ENCODE data around the gene CYP17A1. TPM values are rescaled to one million over a fixed set of nuclear protein-coding genes. Genes with fewer than 3 reads are reported as not detected.

The CYP17A1 gene
- total RNA-seq, 1 donor from 2014 or later = not detected

DNA sequence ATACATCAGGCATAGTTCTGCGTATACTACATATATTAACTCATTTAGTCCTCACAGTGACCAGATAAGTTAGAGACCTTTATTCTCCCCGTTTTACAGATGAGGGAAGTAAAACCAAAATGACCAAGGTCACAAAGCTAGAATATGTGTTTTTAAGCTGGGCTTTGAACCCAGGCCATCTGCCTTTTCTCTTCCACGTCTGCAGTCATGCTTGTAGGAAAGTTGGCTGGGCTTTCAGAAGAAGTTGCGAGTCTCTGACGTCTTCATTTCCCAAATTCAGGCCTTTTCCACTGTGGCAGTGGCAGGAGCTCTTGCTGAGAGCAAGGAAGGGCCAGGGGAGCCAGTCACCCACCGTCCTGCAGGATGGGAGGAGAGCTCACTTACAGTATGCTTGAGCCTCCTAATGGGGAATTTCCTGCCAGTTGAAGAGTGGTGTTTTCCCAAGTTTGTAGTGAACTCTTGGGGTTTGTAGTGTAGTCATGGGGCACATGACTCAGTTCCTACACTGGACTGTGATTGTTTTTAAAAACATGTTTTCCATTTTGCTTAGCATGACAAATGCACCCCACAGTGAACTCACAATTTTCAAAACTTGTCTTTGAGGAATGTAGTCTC lies 34.2 kb downstream of the CYP17A1 start:
- TF ChIP-seq, protein P1, sequence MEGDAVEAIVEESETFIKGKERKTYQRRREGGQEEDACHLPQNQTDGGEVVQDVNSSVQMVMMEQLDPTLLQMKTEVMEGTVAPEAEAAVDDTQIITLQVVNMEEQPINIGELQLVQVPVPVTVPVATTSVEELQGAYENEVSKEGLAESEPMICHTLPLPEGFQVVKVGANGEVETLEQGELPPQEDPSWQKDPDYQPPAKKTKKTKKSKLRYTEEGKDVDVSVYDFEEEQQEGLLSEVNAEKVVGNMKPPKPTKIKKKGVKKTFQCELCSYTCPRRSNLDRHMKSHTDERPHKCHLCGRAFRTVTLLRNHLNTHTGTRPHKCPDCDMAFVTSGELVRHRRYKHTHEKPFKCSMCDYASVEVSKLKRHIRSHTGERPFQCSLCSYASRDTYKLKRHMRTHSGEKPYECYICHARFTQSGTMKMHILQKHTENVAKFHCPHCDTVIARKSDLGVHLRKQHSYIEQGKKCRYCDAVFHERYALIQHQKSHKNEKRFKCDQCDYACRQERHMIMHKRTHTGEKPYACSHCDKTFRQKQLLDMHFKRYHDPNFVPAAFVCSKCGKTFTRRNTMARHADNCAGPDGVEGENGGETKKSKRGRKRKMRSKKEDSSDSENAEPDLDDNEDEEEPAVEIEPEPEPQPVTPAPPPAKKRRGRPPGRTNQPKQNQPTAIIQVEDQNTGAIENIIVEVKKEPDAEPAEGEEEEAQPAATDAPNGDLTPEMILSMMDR (IDR thresholded peaks at IDR 0.05; ENCODE audit: partially characterized antibody, unreplicated experiment) = no peak
- Mint-ChIP-seq H3K4me1 (ENCODE audit: low read depth, unreplicated experiment) (peaks cover 6% of the 10 kb centered on the region), H3K4me3 (ENCODE audit: unreplicated experiment) (no peak overlapping the region), H3K36me3 (ENCODE audit: unreplicated experiment) (peaks cover 5% of the 10 kb centered on the region), H3K27me3 (ENCODE audit: unreplicated experiment) (peaks cover 2% of the 10 kb centered on the region), H3K9me3 (ENCODE audit: unreplicated experiment) (no peaks in the 10 kb centered on the region), H3K27ac (ENCODE audit: unreplicated experiment) (no peak overlapping the region)
- no peak for DNase-seq

DNA sequence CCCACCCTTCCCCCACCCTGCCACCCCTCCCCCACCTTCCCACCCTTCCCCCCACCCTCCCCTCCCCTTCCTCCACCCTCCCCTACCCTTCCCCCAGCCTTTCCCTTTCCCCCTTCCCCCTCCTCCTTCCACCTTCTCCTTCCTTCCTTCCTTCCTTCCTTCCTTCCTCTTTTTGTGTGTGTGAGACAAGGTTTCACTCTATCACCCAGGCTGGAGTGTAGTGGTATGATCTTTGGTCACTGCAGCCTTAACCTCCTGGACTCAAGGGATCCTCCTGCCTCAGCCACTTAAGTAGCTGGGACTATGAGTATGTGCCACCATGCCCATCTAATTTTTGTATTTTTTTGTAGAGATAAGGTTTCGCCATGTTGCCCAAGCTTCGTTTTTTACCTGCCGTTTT lies 35.2 kb downstream of the CYP17A1 start:
- Mint-ChIP-seq H3K27ac (ENCODE audit: unreplicated experiment) (no peak overlapping the region), H3K4me1 (ENCODE audit: low read depth, unreplicated experiment) (peaks cover 6% of the 10 kb centered on the region), H3K4me3 (ENCODE audit: unreplicated experiment) (no peak overlapping the region)

DNA sequence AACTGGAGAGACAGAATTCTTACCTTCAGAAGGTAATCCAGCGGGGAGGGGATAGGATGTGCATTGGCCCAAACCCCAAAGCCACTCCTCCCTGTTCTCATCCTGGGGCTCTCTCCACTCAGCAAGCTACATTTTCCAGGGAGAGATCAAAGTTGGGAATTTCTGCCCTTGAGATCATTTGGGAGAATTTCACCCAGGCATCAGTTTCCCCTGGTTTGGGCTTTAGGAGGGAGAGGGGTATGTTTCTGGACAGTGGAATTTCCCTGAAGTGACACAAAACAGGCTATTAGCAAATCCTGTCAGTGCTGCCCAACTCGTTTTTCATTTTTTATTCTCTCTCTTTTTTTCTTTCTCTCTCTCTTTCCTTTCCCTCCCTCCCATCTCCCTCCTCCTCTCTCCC lies 35.7 kb downstream of the CYP17A1 start:
- no peak for DNase-seq
- peaks cover 2% of the 10 kb centered on the region for H3K27me3 Mint-ChIP-seq (ENCODE audit: unreplicated experiment)
- H3K4me1 Mint-ChIP-seq (ENCODE audit: low read depth, unreplicated experiment) = peaks cover 6% of the 10 kb centered on the region
- peaks cover 5% of the 10 kb centered on the region for H3K36me3 Mint-ChIP-seq (ENCODE audit: unreplicated experiment)
- no peaks in the 10 kb centered on the region for H3K9me3 Mint-ChIP-seq (ENCODE audit: unreplicated experiment)
- no peak overlapping the region for H3K4me3 Mint-ChIP-seq (ENCODE audit: unreplicated experiment)
- TF ChIP-seq, protein P1 (IDR thresholded peaks at IDR 0.05; ENCODE audit: partially characterized antibody, unreplicated experiment) = no peak
- H3K27ac Mint-ChIP-seq (ENCODE audit: unreplicated experiment) = no peak overlapping the region

More for the DNA sequence above, 35.2 kb downstream of the CYP17A1 start:
- no peak for DNase-seq
- Mint-ChIP-seq H3K27me3 (ENCODE audit: unreplicated experiment) (peaks cover 2% of the 10 kb centered on the region), H3K9me3 (ENCODE audit: unreplicated experiment) (no peaks in the 10 kb centered on the region), H3K36me3 (ENCODE audit: unreplicated experiment) (peaks cover 5% of the 10 kb centered on the region)
- TF ChIP-seq, protein P1 (IDR thresholded peaks at IDR 0.05; ENCODE audit: partially characterized antibody, unreplicated experiment) = no peak

DNA sequence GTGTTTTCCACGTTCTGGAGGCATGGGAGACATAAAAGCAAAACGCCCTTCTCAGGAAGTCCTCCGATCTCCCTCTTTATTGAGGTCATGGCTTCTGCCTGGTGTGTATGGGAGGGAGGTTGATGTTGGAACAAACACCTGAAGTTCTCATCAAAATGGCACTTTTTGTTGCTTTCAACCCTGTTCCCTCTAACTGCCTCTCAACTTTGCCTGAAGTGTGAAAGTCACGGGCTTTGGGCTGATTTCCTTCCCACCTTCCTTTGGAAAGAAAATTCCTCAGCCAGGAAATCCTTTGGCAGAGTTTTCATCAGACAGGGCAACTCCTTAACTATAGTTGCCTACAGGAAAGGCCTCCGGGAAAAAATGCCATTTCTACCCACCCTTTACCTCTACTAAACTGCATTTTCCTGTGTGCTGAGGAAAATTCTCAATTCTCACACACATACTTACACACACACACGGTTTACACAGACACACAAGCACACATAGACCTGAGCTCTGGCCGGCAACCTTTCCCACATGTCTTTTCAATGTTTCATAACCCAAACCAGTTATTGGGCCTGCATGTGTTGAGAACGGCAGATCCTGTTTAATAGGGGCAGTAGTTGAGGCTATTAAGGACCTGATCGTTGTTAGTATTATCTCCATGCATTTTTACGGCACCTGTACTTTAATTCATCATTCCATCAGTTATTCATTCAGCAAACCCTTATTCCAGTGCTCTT lies 36.4 kb downstream of the CYP17A1 start:
- TF ChIP-seq, protein P1 (IDR thresholded peaks at IDR 0.05; ENCODE audit: partially characterized antibody, unreplicated experiment) = no peak
- Mint-ChIP-seq H3K4me1 (ENCODE audit: low read depth, unreplicated experiment) (peaks cover 6% of the 10 kb centered on the region), H3K9me3 (ENCODE audit: unreplicated experiment) (no peaks in the 10 kb centered on the region), H3K27me3 (ENCODE audit: unreplicated experiment) (peaks cover 2% of the 10 kb centered on the region), H3K36me3 (ENCODE audit: unreplicated experiment) (peaks cover 5% of the 10 kb centered on the region), H3K4me3 (ENCODE audit: unreplicated experiment) (no peak overlapping the region), H3K27ac (ENCODE audit: unreplicated experiment) (no peak overlapping the region)
- DNase-seq = no peak
